ENCODE data around the gene SDK1.

The SDK1 gene

DNA sequence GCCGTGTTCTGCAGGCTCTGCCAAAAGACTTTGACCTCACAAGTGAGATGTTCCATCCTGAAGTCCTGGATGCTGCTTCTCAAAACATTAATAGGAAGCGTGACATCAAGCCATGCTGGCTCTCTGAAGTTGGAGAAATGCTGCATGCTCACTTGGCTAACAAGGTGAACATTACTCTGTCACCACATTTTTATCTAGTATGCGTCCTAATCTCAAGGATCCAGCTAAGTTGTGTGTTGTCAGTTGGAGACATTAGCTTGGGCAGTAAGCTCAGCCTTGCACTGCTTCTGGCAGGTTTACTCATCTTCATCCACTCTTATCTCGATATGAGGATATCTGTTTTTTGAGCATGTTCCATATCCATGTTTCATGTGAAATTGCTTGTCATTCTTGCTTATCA, 165.2 kb downstream of the SDK1 start:
- DNase-seq, result no peak

DNA sequence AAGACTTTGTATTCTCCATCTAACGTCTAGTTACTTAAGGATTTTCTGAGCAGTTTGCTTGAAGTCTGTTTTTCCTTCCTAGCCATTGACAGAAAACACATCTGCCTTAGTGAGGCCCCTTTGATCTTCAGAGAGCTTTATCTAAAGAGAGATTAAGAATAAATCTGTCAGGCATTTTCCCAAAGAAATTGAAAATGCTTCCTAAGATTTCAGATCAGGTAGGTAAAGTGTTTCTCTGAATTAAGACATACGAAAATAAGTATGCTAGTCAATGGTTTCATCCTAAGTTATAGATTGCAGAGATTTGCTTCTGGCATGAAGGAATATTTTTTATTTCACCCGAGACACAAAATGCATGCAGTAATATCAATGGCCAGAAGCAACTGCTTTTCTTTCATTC, 168.6 kb downstream of the SDK1 start:
- DNase-seq, result no peak

DNA sequence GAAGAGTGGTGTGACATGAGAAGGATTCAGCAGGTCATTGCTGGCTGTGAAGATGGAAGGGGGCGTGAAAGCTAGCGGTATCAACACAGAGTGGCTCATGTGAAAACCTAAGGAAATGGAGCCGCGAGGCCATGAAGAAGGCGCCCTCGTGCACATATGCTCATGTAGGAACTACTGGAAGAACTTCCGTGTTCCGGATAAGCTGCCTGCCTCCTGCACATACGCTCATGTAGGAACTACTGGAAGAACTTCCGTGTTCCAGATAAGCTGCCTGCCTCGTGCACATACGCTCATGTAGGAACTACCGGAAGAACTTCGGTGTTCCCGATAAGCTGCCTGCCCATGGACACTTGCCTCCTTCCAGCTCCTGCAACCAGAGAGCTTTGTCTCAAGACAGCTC, 179.1 kb downstream of the SDK1 start:
- no peak for DNase-seq

DNA sequence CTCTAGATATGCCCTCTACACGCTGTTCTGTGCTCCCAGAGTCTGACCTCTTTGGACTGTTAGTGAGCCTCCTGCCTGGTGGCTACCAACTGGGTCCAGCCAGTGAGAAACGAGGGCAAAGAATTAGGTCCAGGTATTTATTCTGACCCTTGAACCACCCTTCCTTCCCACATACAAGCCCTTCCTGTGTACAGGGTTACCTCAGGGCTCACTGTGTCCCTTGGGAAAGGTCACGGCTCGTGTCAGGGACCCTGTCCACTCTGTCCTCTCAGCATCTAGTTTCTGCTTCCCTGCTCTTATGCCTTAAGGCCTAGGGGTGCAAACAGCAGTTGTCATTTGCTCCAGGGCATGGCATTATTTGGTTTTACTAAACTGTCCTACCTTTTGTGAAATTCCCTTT, 180.4 kb downstream of the SDK1 start:
- no peak for DNase-seq

DNA sequence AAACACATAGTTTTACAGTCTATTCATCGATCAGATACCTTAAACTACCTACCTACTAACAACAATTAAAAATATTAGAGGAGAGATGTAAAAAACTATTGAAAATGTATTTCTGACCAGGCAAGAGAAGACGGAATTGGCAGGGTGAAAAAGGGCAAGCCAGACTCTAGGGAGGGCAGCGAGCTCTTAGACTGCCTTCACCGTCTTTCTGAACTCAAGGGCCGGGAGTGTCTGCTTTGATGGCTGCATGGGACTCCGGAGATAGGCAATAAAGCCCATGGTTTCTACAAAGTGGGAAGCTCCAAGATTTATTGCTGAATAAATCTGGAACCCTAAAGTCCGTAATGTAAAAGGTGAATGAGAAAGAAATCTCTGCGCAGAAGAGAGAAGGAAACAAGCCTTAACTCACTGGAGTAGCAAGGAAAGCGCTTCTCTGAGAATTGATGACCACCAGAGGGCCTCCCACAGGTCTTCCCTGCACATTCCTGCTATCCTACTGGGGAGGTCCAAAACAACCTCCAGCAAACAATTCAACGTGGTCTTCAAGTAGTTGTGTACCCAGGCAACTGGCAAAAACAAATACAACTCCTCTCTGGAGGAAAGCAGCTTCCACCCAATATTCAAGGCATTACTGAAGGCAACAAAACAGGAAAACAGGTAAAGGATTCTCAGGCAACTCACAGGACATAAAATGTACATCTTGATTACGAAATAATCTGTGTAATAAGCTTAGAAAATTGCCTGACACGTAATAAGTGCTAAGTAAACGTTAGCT, 181.3 kb downstream of the SDK1 start:
- no peak for DNase-seq

DNA sequence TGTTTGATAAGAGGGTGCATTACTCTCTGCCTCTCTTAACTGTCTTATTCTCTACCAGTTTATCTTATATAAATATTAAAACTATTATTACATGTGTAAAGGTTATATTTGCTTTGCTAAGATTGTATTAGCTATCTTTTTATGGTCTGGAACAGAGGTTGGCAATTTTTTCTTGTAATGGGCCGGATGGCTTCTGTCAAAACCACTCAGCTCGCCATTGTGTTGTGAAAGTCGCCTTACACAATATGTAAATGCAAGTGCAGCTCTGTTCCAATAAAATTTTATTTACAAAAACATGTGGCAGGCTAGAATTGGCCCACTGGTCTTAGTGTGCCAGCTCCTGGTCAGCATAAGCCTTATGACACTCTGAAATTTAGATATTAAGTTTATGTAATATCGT, 185.8 kb downstream of the SDK1 start:
- DNase-seq, result no peak

DNA sequence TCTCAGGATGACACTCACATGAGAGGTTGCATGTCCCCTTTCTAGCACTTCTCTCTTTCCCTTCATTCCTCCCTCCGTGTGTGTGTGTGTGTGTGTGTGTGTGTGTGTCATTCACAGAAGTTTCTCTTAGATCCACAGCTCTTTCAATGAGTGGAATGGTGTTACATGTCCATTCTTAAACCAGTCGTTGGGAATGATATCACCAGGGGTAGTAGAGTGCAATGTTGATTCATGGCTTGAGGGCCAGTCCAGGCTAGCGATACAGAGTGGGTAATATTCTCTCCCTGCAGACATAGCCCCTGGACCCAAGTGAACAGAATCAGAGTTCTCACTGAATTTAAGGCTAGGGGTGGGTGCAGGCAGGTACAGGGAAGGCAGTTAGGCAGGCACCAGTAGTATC, 187.8 kb downstream of the SDK1 start:
- no peak for DNase-seq

DNA sequence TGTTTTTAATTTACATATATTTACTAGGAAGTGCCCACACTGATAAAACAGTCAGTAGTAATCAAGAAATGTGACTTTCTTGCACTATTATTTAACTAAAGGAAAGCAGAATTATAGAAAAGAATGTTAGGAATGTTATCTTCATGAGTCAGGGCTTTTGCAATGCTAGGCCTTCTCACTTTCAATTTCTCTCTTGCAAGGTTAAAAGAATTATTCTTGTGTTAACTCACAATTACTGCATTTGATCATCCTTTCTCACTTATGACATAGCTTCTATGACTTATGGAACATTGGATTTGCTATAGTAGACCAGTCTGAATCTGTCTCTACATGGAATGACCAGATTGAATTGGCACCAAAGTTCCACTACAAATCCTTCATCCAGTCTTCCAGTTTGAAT, 192.4 kb downstream of the SDK1 start:
- DNase-seq, result no peak

DNA sequence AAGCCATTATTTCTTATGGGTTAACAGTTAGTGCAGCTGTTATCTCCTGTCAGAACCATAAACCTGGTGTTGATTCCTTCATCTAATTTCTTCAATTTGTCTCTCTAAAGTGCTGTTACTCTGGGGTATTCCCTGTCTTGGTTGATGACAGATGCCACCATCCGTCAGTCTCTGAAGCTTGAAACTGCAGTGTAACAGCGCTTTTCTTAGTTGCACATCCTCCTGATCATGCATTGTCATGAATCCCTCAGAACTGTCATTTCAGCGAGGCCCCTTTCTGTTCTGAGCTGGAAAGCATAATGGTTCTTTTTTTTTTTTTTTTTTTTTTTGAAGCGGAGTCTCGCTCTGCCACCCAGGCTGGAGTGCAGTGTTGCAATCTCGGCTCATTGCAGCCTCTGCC, 193.9 kb downstream of the SDK1 start:
- no peak for DNase-seq

DNA sequence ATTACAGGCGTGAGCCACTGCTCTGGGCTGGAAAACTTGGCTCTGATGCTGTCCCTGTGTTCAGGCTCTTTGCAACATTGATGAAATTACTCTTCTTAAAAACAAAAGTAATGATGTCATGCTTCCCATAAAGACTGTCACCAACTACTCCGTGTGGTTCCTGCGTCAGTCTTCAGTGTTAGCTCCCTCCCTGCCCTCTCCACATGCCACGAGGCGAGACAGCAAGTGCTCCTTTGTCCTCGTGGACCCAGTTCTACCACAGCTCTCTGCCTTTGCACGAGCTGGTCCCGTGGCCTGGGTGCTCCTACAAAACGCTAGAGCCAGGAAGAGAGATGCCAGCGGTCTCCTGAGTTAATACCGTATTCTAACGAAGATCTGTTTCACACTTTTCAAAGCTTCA, 194.5 kb downstream of the SDK1 start:
- DNase-seq, result no peak

DNA sequence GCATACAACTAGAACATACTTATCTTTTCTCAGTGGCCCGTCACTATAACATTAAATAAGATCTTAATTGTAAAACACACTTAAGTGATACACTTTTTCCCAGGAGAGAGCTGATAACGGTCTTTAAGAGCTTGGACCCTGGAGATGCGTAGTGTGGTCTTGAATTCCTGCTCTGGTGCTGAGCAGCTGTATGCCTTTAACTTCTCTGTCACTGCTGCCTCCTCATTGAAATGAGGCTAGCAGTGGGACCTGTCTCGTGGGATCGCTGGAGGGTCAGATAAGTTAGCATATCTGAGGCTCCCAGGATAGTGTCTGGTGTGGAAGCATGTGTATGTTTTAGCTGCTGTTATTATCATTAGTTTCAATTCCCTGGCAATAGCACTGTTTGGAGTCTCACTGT, 194.9 kb downstream of the SDK1 start:
- DNase-seq, result no peak

DNA sequence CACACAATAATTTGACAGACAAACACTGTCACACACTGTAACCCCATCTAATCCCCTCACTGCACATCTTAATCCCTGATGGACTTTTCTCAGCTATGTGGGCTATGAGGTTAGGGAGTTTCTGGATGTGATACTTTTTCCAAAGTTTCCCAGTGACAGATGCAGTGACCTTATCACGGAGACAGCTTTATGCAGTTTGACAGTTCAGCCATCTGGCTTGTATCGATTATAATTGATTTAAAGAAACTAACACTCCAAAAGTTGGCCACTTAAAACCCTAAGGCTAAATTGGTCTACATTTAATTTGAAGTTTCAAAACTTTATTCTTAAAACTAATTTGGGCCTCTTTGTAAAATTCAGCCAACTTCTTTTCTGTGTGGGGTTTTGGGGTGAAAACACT, 196.7 kb downstream of the SDK1 start:
- no peak for DNase-seq

DNA sequence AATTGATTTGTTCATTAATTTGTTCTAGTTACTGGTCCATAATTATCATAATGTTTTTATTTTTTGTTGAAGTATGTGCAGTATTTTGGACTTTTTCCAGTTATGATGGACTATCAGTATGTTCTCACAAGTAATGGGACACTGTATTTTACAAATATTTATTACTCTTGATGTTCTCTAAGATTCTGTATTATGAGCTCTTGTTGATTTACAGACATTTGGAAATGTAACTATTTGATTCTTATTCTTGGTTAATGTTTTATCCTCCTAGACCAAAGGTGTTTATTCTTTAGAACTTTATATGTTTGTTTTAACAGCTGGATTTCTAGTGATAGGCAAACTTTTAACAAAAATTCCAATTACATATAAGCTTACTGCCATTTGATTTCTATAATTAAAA, 200.6 kb downstream of the SDK1 start:
- DNase-seq, result no peak

DNA sequence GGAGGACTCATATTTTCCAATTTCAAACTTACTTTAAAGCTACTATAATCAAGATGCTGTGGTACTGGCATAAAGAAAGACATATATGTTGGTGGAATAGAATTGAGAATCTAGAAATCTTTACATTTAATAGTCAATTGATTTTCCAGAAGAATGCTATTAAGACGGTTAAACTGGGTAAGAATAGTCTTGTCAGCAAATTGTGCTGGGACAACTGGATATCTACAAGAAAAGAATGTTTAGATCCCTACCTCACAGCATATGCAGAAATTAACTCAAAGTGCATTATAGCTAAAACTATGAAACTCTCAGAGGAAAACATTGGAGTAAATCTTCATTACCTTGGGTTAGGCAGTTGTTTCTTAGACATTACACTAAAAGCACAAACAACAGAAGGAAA, 203.3 kb downstream of the SDK1 start:
- DNase-seq, result no peak

DNA sequence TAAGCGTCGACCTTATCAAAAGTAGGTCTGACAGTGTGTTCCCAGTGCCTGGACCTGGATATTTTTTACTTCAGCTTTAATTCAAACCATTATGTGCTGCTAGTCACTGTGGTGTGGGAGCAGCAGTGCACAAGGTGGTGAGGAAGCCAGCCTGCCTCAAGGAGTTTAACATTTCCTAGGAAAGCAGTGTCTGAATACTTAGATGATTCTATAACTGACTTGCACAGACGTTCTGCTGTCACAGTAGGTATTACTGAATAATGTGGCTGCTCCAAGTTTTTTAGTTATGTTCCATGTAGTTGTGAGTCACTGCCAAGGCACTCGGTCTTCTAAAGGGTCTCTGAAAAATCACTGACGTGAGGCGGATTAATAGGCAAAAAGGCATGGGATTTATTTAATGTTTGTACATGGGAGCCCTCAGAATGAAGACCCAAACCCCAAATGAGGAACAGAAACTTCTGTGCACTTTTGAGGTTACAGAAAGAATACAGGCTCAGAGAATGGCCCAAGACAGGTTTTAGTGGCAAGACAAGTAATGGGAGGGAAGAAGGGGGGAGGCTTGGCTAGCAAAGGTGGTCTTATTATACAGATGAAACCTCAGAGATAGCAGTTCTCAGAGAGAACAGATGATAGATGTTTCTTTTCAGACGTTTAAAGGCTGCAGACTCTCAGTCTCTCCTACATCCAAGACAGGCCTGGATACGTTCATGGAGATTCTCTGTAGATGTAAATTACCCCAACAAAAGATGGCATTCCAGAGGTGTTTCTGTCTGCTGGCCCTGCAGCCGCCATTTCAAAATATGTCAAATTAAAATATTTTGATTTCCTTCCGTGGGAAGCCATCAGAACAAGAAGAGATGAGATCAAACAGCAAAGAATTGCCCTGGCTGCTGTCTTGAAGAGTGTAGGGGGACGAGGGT, 209.3 kb downstream of the SDK1 start:
- DNase-seq, result no peak

DNA sequence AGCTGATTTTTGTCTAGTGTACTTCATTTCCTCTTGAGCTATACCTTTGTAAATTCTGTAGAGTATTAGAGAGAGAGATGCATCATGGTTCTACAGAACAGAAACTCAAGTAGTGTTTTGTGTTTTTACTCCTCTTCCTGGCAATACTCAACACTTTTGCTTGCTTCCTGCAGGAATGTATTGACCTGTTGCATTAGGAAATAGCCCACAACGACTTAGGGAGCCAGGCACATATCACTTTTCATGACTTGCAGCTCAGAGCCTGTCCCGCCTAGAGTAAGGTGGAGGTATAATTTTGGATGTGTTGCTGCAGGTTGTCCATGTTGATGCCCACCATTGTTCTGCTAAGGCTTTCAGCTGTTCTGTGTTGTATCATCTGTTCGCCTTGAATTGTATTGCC, 216.3 kb downstream of the SDK1 start:
- DNase-seq, result no peak

DNA sequence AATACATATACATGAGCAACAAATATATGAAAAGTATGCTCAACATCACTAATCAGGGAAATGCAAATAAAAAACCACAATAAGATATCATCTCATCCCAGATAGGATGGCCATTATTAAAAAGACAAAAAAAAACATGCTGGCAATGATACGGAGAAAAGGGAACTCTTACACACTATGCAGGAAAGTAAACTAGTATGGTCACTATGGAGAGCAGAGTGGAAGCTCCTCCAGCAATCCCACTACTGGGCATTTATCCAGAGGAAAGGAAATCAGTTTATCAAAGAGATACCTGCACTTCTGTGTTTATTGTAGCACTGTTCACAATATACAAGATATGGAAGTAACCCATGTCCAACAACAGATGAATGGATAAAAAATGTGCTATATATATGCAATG, 217.5 kb downstream of the SDK1 start:
- no peak for DNase-seq

DNA sequence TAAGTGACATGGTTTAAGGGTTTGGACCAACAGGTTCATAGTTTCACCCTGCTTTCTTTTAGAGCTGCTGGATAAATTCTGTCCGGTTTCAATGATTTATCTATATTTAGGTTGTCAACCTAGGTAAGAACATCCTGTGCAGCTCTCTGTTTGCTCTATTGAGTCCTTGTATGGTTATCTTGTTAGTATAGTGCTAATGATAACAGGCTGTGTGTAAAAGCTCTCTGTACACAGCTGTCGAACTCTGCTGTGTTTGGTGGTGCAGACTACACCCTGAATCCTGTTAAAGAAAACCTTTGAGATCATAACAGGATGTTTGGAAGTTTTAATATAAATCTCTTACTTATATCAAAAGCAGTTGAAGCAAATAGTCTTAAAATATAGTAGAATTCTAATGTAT, 219.2 kb downstream of the SDK1 start:
- no peak for DNase-seq

DNA sequence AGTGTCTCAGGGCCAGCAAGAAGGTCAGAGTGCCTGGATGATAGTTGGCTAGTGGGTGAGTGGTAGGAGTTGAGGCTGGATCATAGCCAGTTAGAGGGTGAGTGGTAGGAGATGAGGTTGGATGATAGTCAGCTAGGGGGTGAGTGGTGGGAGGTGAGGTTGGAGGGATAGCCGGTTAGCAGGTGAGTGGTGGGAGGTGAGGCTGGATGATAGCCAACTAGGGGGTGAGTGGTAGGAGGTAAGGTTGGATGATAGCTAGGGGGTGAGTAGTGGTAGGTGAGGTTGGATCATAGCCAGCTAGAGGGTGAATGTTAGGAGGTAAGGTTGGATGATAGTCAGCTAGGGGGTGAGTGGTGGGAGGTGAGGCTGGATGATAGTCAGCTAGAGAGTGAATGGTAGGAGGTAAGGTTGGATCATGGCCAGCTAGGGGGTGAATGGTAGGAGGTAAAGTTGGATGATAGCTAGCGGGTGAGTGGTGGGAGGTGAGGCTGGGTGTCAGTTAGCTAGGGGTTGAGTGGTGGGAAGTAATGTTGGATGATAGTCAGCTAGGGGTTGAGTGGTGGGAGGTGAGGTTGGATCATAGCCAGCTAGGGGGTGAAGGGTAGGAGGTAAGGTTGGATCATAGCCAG, 226.6 kb downstream of the SDK1 start:
- DNase-seq, result no peak

DNA sequence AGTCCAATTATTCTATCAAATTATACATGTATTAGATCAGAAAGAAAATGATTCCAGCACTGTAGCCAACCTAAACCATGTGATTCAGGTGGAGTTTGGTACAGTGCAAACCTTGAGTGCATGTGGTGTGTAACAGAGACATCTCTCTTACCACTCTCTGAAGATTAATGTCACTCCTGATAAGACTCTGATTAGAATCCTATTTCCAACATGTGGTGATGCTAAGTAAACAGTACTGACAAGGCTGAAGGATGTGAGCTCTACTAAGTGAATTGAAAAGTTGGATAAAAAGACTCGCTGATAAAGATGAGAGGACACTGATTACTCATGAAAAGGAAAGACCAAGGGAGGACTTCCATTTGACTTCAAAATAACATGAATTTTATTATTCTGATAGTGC, 232.0 kb downstream of the SDK1 start:
- DNase-seq, result no peak

DNA sequence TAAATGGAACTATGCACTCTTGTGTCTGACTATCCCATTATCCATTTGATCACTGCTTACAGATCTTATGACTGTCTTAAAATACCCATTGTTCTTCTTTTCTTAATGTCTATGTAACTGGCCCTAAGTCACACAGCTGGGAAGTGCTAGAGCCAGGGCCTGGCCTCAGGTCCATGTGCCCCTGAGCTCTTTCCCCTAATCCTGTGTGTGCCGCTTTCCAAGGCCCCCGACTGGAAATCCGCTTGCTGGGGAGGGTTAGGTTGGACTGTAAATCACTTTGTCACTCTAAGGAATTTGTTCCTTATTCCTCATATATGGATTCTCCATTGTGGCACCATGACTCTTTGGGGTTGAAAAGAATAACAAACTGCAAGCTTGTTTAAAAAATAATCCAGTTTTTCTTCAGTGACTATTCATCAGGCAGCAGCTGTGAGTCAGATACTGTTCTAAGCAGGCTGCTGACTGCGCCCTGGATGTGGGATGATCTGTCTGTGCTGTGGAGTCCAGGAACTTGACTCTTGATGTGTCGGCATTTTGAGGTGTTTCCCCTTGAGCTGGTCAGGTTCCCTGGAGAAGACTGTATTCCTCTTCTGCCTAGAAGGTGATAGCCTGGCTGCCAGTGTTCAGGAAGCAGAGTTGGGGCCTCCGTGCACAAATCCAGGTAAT, 236.3 kb downstream of the SDK1 start:
- DNase-seq, result no peak

DNA sequence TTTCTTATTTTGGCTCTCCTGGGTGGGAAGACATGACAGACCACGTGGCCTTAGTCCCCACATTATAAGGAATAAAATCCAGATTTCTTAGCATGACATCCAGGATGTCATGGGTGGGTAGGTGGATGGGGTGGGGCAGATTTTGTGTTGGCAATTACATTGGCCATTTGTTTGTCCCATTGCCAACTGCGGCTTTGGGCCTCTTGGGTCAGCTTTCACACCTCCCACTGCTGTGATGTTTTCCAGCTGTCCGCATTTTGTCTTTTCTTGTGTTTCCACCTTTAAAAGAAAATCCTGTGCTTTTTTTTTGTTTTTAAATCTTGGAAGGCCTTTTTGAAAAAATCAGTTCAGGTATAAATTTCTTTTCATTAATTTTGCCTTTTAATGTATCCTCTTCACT, 237.0 kb downstream of the SDK1 start:
- DNase-seq, result no peak

DNA sequence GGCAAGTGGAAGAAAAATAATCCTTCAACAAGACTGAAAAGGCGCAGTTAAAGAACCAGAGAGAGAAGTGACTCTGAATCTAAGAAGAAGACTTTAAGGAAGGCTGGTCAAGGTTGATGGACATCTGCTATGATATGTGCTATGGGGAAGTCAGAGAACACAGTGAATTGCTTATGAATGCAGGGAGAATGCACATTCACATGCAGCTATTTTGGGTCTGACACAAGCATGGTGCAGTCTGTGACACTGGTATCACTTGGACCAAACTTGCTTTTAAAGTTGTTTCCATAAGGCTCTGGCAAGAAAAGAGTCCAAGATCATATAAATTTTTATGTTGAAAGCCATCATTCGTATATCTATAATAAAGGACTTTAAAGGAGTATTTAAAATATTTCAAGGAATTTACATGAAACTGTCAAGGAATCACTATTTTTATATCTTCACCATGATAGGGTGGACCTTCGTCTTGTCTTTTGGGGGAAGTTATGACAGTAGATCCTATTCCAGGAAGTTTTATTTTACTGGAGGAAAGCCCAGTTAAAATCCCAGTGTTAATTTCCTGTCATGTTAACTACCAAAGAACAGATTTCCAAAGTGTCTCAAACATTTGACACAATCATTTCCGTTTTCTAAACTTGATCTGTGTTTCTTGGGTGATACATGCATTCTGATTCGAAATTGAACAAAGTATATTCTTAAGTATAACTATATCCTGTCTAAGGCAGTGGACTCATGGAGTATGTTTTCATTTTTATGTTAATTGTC, 239.6 kb downstream of the SDK1 start:
- no peak for DNase-seq
